Measurements from ENCODE around the gene SSX2IP. TPM values are rescaled to one million over a fixed set of nuclear protein-coding genes. Genes with fewer than 3 reads are reported as not detected.
A peak's percentile ranks its signal among the peaks of the same experiment; 100 is the strongest.
"Not testable (repeated sequence)": the region's sequence is repeated elsewhere in the genome, so short reads cannot be mapped to it uniquely, and the experiment has no call there.

Gene SSX2IP
- total RNA-seq, 2 donors from 2014 or later, result 8.5 to 13.8 TPM

- H3K4me1 Mint-ChIP-seq (ENCODE audit: low read depth), result no peaks in the 10 kb centered on the region
- H3K9me3 Mint-ChIP-seq, result no peaks in the 10 kb centered on the region
- DNase-seq (no peak), ATAC-seq (replicated peaks in 1 of 2) (no peak)
- H3K27me3 Mint-ChIP-seq (ENCODE audit: low read depth), result no peaks in the 10 kb centered on the region
- H3K4me3 Mint-ChIP-seq, result no peak overlapping the region
- H3K27ac Mint-ChIP-seq, result no peak overlapping the region
- H3K36me3 Mint-ChIP-seq (ENCODE audit: insufficient read depth in 2 of 2), result no peaks in the 10 kb centered on the region
Observed at GRCh38 chr1:84642774-84643173, 47.5 kb downstream of the SSX2IP start.

DNA sequence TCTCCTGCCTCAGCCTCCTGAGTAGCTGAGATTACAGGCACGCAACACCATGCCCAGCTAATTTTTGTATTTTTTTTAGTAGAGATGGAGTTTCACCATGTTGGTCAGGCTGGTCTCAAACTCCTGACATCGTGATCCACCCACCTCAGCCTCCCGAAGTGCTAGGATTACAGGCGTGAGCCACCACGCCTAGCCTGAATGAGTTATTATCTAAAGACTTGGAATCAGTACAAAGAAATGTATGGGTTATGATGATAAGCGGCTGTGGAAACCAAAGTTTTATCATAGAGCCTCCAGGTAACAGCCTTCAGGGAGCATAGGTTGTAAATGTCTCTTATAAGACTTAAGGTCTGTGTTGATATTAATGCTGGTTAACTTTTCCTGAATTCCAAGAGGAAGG lies 50.5 kb downstream of the SSX2IP start:
- not testable (repeated sequence) for H3K27me3 Mint-ChIP-seq (ENCODE audit: low read depth); H3K4me1 Mint-ChIP-seq (ENCODE audit: low read depth); H3K4me3 Mint-ChIP-seq; DNase-seq; H3K36me3 Mint-ChIP-seq (ENCODE audit: insufficient read depth in 2 of 2); ATAC-seq (replicated peaks in 1 of 2); H3K9me3 Mint-ChIP-seq; H3K27ac Mint-ChIP-seq

DNA sequence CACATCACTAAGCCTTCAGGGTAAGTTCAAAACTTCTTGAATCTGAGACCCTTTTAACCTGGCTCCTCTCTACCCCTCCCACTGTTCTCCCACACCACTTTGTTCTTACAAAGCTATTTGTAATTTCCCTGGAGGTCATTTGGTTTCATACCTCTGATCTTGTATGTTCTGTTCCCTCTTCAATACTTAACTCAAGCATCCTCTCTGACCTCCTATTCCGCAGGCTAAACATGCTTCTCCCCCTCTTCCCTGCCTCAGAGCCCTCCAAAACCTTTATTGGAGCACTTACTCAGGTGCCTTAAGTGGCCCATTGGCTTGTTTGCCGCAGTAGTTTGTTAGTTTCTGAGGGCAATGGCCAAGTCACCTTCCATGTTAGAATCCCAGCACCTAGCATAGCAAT lies 54.8 kb downstream of the SSX2IP start:
- peaks cover 5% of the 10 kb centered on the region for H3K27me3 Mint-ChIP-seq (ENCODE audit: low read depth)
- ATAC-seq (replicated peaks in 1 of 2) (no peak), DNase-seq (no peak)
- H3K36me3 Mint-ChIP-seq (ENCODE audit: insufficient read depth in 2 of 2), result no peaks in the 10 kb centered on the region
- H3K4me3 Mint-ChIP-seq, result no peak overlapping the region
- H3K27ac Mint-ChIP-seq, result no peak overlapping the region
- H3K4me1 Mint-ChIP-seq (ENCODE audit: low read depth), result peaks cover 6% of the 10 kb centered on the region
- H3K9me3 Mint-ChIP-seq, result no peaks in the 10 kb centered on the region

- no peak overlapping the region for H3K4me3 Mint-ChIP-seq
- H3K4me1 Mint-ChIP-seq (ENCODE audit: low read depth), result peaks cover 6% of the 10 kb centered on the region
- no peaks in the 10 kb centered on the region for H3K36me3 Mint-ChIP-seq (ENCODE audit: insufficient read depth in 2 of 2)
- ATAC-seq (replicated peaks in 1 of 2) (no peak), DNase-seq (no peak)
- no peak overlapping the region for H3K27ac Mint-ChIP-seq
- peaks cover 5% of the 10 kb centered on the region for H3K27me3 Mint-ChIP-seq (ENCODE audit: low read depth)
- no peaks in the 10 kb centered on the region for H3K9me3 Mint-ChIP-seq
Observed at GRCh38 chr1:84634536-84635205, 55.6 kb downstream of the SSX2IP start.

DNA sequence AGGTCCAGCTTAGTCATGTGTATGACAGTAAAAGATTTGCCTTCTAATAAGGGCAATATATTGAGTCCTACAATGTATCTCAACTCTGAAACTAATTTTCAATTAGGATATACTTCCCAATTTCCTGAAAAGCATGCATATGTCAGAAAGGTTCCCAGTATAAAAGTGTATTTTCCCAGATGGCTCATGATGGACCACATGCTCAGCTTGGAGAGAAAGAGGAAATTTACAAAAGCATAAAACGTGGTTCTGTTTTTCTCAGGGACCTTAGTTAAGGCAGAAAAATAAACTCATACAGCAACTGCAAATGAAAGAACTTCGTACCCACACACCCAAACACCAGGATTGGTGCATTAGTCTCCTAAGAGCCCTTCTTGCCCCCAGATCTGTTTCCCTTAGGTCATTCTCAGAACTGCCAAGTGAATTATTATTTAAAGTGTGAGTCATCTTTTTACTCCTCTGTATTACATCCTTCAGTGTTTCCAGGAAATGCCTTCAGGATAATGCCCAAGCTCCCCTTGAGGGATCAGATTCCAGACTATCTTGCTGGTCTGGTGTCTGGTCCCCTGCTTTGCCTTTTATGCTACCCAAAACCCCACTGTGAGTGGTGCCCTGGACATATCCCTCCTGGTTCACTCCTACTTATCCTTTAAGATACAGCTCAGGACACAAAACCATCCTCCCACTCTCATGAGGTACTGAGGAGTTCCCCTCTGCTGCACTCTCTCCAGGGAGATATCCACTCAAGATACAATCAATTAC lies 57.4 kb downstream of the SSX2IP start:
- DNase-seq (no peak), ATAC-seq (replicated peaks in 1 of 2) (peak in 1 of 2 donors; percentile 45)
- no peaks in the 10 kb centered on the region for H3K36me3 Mint-ChIP-seq (ENCODE audit: insufficient read depth in 2 of 2)
- peaks cover 5% of the 10 kb centered on the region for H3K27me3 Mint-ChIP-seq (ENCODE audit: low read depth)
- H3K4me1 Mint-ChIP-seq (ENCODE audit: low read depth), result peaks cover 6% of the 10 kb centered on the region
- no peak overlapping the region for H3K4me3 Mint-ChIP-seq
- H3K9me3 Mint-ChIP-seq, result no peaks in the 10 kb centered on the region
- no peak overlapping the region for H3K27ac Mint-ChIP-seq

DNA sequence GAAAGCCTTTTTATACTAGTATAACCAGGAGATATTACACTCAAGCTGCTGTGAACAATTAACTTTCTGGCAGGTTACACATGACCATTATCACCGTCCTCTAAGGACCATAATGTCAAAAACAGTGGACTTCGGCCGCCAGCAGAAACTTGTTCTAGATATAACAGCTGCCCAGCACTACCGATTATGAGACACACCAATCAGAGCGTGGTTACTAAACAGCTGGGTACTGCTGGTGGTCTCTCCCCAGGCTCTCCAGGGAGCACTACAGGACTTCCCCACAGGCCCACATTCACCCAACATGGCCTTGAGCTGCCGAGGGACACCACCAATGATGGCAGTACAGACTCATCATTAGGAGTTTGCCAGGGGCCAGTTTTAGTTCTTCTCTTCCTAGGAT lies 58.1 kb downstream of the SSX2IP start:
- ATAC-seq (replicated peaks in 1 of 2), result no peak
- no peaks in the 10 kb centered on the region for H3K9me3 Mint-ChIP-seq
- peaks cover 5% of the 10 kb centered on the region for H3K27me3 Mint-ChIP-seq (ENCODE audit: low read depth)
- no peak overlapping the region for H3K4me3 Mint-ChIP-seq
- no peaks in the 10 kb centered on the region for H3K36me3 Mint-ChIP-seq (ENCODE audit: insufficient read depth in 2 of 2)
- DNase-seq, result no peak
- H3K27ac Mint-ChIP-seq, result no peak overlapping the region
- peaks cover 6% of the 10 kb centered on the region for H3K4me1 Mint-ChIP-seq (ENCODE audit: low read depth)

- no peak overlapping the region for H3K27ac Mint-ChIP-seq
- H3K9me3 Mint-ChIP-seq, result no peaks in the 10 kb centered on the region
Observed at GRCh38 chr1:84624876-84625275, 65.4 kb downstream of the SSX2IP start.

DNA sequence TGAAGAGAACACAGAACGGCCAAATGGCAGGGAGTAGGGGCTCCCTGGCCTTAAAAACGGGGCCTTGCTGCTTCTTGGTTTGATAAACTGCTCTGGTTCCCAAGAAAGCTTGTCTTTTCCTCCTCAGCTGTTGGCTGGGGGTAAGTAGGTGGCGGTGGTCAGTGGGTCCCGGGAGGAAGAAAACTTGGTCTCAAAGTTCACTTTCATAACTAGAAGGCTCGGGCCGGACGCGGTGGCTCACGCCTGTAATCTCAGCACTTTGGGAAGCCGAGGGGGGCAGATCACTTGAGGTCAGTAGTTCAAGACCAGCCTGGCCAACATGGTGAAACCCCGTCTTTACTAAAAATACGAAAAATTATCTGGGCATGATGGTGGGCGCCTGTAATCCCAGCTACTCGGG lies 68.7 kb downstream of the SSX2IP start:
- H3K36me3 Mint-ChIP-seq (ENCODE audit: insufficient read depth in 2 of 2), result no peaks in the 10 kb centered on the region
- DNase-seq (no peak), ATAC-seq (replicated peaks in 1 of 2) (no peak)
- H3K4me3 Mint-ChIP-seq, result no peak overlapping the region
- H3K27me3 Mint-ChIP-seq (ENCODE audit: low read depth), result peaks cover 6% of the 10 kb centered on the region
- no peak overlapping the region for H3K27ac Mint-ChIP-seq
- peaks cover 27% of the 10 kb centered on the region for H3K4me1 Mint-ChIP-seq (ENCODE audit: low read depth)
- H3K9me3 Mint-ChIP-seq, result no peaks in the 10 kb centered on the region

More at GRCh38 chr1:84624876-84625275, 65.4 kb downstream of the SSX2IP start:
- ATAC-seq (replicated peaks in 1 of 2) (no peak), DNase-seq (no peak)
- no peak overlapping the region for H3K4me3 Mint-ChIP-seq
- peaks cover 6% of the 10 kb centered on the region for H3K27me3 Mint-ChIP-seq (ENCODE audit: low read depth)
- no peaks in the 10 kb centered on the region for H3K36me3 Mint-ChIP-seq (ENCODE audit: insufficient read depth in 2 of 2)
- H3K4me1 Mint-ChIP-seq (ENCODE audit: low read depth), result peaks cover 20% of the 10 kb centered on the region

GRCh38 chr1:84620720-84621313 lies 69.4 kb downstream of the SSX2IP start:
- DNase-seq (peak; percentile 83 to 90), ATAC-seq (replicated peaks in 1 of 2) (peak; percentile 89 to 90)
- no peaks in the 10 kb centered on the region for H3K36me3 Mint-ChIP-seq (ENCODE audit: insufficient read depth in 2 of 2)
- peak overlapping the region; percentile 85 to 88 for H3K4me3 Mint-ChIP-seq
- H3K27ac Mint-ChIP-seq, result peak overlapping the region; percentile 39
- no peaks in the 10 kb centered on the region for H3K27me3 Mint-ChIP-seq (ENCODE audit: low read depth)
- no peaks in the 10 kb centered on the region for H3K9me3 Mint-ChIP-seq
- H3K4me1 Mint-ChIP-seq (ENCODE audit: low read depth), result peaks cover 27% of the 10 kb centered on the region

DNA sequence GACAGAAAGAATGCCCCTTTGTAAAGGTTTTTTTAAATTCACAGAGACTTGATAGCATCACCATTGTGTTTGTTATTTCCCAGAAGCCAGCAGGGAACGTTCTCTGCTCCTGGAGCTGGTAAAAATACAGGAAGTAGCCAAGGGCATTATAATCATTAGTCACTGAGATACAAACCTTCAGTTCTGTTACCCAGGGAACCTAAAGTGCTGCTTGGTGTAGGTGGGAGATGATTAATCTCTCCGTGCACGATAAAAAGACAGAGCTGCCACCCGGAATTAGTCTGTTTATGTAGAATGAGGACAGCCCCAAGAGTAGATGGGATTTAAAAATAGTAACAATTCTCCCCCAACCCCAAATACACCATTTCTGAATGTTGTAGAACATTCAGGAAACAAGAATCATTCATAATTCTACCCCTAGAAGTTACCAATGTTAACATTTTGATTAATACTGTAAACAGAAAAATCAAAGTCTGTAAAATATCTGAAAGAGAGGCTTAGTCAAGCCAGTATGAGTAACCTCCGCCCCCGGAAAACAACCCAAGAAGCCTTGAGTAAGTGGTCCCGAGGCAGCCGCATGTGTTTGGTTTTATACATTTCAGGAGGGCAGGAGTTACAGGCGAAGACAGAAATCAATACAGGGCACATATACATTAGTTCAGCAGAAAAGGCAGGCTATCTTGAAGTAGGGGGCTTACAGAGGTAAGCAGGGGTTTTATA lies 70.7 kb downstream of the SSX2IP start:
- Mint-ChIP-seq H3K36me3 (ENCODE audit: insufficient read depth in 2 of 2) (peaks cover 1 to 4% of the 10 kb centered on the region in 2 donors), H3K4me3 (peak overlapping the region; percentile 64 to 72), H3K9me3 (peaks cover 3 to 6% of the 10 kb centered on the region in 2 donors), H3K27me3 (ENCODE audit: low read depth) (no peaks in the 10 kb centered on the region), H3K27ac (peak overlapping the region; percentile 88), H3K4me1 (ENCODE audit: low read depth) (peaks cover 27% of the 10 kb centered on the region)
- ATAC-seq (replicated peaks in 1 of 2), result peak; percentile 53 to 63
- peak; percentile 56 to 77 for DNase-seq

DNA sequence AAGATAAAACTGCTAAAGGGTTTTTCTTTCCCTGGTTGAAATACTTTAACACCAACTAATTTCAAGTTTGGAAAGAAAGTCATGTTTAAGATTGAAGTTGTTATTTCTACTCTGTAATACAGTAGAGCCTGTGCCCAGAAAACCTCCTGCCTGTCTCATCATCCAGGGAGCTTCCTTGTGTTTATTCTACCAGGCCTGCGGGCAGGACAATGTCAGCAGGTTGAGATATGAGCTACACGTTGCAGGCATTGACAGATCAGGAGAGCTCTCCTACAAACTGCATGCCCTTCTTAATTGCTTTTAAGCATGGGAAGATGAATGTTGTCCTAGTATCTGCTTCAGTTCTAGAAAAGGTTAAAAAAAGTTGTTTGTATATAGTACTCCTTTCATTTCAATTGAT lies 72.9 kb downstream of the SSX2IP start:
- Mint-ChIP-seq H3K27ac (no peak overlapping the region), H3K36me3 (ENCODE audit: insufficient read depth in 2 of 2) (peaks cover 11 to 18% of the 10 kb centered on the region in 2 donors), H3K9me3 (peaks cover 7 to 9% of the 10 kb centered on the region in 2 donors), H3K4me3 (no peak overlapping the region), H3K4me1 (ENCODE audit: low read depth) (peaks cover 23% of the 10 kb centered on the region), H3K27me3 (ENCODE audit: low read depth) (no peaks in the 10 kb centered on the region)
- no peak for DNase-seq
- ATAC-seq (replicated peaks in 1 of 2), result no peak

DNA sequence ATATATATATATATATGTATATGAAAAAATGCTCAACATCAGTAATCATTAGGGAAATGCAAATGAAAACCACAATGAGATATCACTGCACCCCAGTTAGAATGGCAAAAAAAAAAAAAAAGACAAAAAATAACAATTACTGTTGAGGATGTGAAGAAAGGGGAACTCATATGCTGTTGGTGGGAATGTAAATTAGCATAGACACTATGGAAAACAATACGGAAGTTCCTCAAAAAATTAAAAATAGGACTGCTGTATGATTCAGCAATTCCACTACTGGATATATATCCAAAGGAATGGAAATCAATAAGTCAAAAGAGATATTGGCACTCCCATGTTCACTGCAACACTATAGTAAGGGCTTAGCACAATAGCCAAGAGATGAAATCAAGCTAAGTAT lies 74.5 kb downstream of the SSX2IP start:
- H3K27ac Mint-ChIP-seq, result no peak overlapping the region
- H3K9me3 Mint-ChIP-seq, result peaks cover 9 to 11% of the 10 kb centered on the region in 2 donors
- no peak for DNase-seq
- H3K4me1 Mint-ChIP-seq (ENCODE audit: low read depth), result peaks cover 25% of the 10 kb centered on the region
- H3K4me3 Mint-ChIP-seq, result no peak overlapping the region
- peaks cover 12 to 20% of the 10 kb centered on the region in 2 donors for H3K36me3 Mint-ChIP-seq (ENCODE audit: insufficient read depth in 2 of 2)
- ATAC-seq (replicated peaks in 1 of 2), result no peak
- H3K27me3 Mint-ChIP-seq (ENCODE audit: low read depth), result no peaks in the 10 kb centered on the region

DNA sequence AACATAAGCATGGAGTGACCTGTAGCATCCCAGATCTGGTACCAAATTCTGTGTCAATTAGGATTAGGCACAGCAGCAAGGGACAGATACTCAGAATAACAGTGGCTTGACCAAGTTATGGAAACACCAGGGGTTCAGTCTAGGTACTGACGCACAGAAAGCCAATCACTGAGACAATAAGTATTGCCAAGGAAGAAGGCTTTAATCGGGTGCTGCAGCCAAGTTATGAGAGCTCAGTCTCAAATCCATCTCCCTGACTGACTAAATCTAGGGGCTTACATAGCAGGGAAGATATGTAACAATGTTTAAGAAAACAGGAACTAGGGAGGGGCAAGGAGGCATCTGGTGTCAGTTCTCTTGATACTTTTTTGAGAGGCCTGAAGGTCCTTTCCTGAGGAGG lies 76.4 kb downstream of the SSX2IP start:
- peaks cover 9% of the 10 kb centered on the region for H3K4me1 Mint-ChIP-seq (ENCODE audit: low read depth)
- H3K27ac Mint-ChIP-seq, result no peak overlapping the region
- ATAC-seq (replicated peaks in 1 of 2) (no peak), DNase-seq (no peak)
- H3K36me3 Mint-ChIP-seq (ENCODE audit: insufficient read depth in 2 of 2), result peaks cover 13 to 21% of the 10 kb centered on the region in 2 donors
- peaks cover 10 to 12% of the 10 kb centered on the region in 2 donors for H3K9me3 Mint-ChIP-seq
- no peak overlapping the region for H3K4me3 Mint-ChIP-seq
- H3K27me3 Mint-ChIP-seq (ENCODE audit: low read depth), result no peaks in the 10 kb centered on the region
